ENCODE measurements around the gene SLF2.

The SLF2 gene

GRCh38 chr10:100978121-100978900 lies 65.5 kb downstream of the SLF2 start:
- TF ChIP-seq CTCF (IDR thresholded peaks at IDR 0.05; ENCODE audit: low read depth, low read length) = no peak
- no peak overlapping the region for H3K4me3 ChIP-seq (replicated peaks in 1 of 2; ENCODE audit: low read depth in 2 of 2, low read length in 2 of 2)
- no peak for DNase-seq (ENCODE audit: low read depth in 2 of 2)

- TF ChIP-seq CTCF (IDR thresholded peaks at IDR 0.05; ENCODE audit: low read depth, low read length) = no peak
- H3K4me3 ChIP-seq (replicated peaks in 1 of 2; ENCODE audit: low read depth in 2 of 2, low read length in 2 of 2) = no peak overlapping the region
- DNase-seq (ENCODE audit: low read depth in 2 of 2) = no peak
Observed at GRCh38 chr10:100978901-100979195, 66.1 kb downstream of the SLF2 start.

GRCh38 chr10:100979791-100980272 lies 67.1 kb downstream of the SLF2 start:
- TF ChIP-seq CTCF (IDR thresholded peaks at IDR 0.05; ENCODE audit: low read depth, low read length) = no peak
- no peak for DNase-seq (ENCODE audit: low read depth in 2 of 2)
- H3K4me3 ChIP-seq (replicated peaks in 1 of 2; ENCODE audit: low read depth in 2 of 2, low read length in 2 of 2) = no peak overlapping the region

- no peak for DNase-seq (ENCODE audit: low read depth in 2 of 2)
- no peak for TF ChIP-seq CTCF (IDR thresholded peaks at IDR 0.05; ENCODE audit: low read depth, low read length)
- H3K4me3 ChIP-seq (replicated peaks in 1 of 2; ENCODE audit: low read depth in 2 of 2, low read length in 2 of 2) = no peak overlapping the region
Observed at GRCh38 chr10:100980311-100980710, 67.5 kb downstream of the SLF2 start.

GRCh38 chr10:100980711-100981110 lies 67.9 kb downstream of the SLF2 start:
- TF ChIP-seq CTCF (IDR thresholded peaks at IDR 0.05; ENCODE audit: low read depth, low read length) = no peak
- H3K4me3 ChIP-seq (replicated peaks in 1 of 2; ENCODE audit: low read depth in 2 of 2, low read length in 2 of 2) = no peak overlapping the region
- no peak for DNase-seq (ENCODE audit: low read depth in 2 of 2)

- TF ChIP-seq CTCF (IDR thresholded peaks at IDR 0.05; ENCODE audit: low read depth, low read length) = no peak
Observed at GRCh38 chr10:100981178-100981772, 68.5 kb downstream of the SLF2 start.

More at GRCh38 chr10:100981178-100981772, 68.5 kb downstream of the SLF2 start:
- no peak for DNase-seq (ENCODE audit: low read depth in 2 of 2)
- no peak overlapping the region for H3K4me3 ChIP-seq (replicated peaks in 1 of 2; ENCODE audit: low read depth in 2 of 2, low read length in 2 of 2)

Measured in cardiac fibroblast (primary cell).